ENCODE data around the gene CPXCR1.
"Not testable (repeated sequence)": the region's sequence is repeated elsewhere in the genome, so short reads cannot be mapped to it uniquely, and the experiment has no call there.

CPXCR1 gene

GRCh38 chrX:88746925-88747324 is at the start of gene CPXCR1:
Gene CPXCR1, plus strand, starts transcription at chrX:88747225. Its CDS starts 6,190 bp downstream, at chrX:88753415.
- no peak for DNase-seq

GRCh38 chrX:88735835-88736234 is 11.2 kb upstream of the CPXCR1 start:
- DNase-seq: no peak

GRCh38 chrX:88746215-88746614 is 810 bp upstream of the CPXCR1 start:
- not testable (repeated sequence) for DNase-seq

- not testable (repeated sequence) for DNase-seq
These were observed 5.3 kb downstream of the CPXCR1 start for GRCh38 chrX:88752339-88752738.

- no peak for DNase-seq
These were observed 42.8 kb downstream of the CPXCR1 start for GRCh38 chrX:88789825-88790224.
